HG03460 (cell line): ENCODE results near the gene MADCAM1.

Experiments
- ATAC-seq: cut with Tn5 transposase; IDR thresholded peaks from one replicate; pipeline ENCODE4 v1.9.1; 2021; ENCODE audit not compliant: unreplicated experiment

The MADCAM1 gene

DNA sequence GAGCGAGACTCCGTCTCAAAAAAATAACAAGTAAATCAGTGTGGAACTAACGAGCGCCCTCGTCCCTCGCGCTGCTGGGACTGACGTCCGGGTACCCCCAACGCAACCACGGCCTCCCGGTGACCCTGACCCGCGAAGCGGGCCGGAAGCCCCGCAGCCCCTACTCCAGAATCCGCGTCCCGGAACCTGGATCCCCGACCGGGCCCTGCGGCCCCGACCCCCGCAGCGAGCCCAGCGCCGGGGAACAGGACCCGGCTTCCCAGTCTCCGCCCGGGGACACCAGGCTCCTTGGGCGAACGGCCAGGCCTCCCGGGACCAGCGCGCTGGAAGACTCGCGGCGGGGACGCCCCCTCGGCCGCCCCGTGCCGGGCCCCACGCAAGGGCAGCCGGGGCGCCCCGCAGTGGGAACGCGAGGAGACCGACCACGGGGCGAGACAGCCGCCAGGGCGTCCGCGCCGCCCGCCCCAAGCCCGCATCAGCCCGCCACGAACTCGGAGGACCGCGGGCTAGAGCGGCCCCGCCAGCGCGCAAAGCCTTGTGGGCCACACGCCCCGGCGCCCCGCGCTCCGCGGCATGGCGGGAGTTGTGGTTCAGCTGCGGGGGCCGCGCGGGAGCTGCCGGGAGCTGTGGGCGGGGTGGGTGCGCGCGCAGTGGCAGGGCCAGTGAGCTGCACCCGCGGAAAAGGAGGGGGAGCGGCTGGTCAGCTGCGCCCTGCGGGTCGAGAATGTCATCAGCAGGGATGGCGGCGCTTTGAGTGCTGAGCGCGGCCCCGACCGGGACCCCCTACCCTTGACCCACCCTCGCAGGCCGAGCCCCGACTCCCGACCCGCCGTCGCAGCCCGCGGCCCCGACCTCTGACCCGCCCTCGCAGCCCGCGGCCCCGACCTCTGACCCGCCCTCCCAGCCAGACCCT is 7.5 kb upstream of the MADCAM1 start:
- ATAC-seq, result peak; percentile 75

GRCh38 chr19:489418-490196 is 6.7 kb upstream of the MADCAM1 start:
- ATAC-seq, result no peak

- ATAC-seq, result no peak
Observed at GRCh38 chr19:491146-491741, 5.0 kb upstream of the MADCAM1 start.

GRCh38 chr19:492091-492531 is 4.2 kb upstream of the MADCAM1 start:
- no peak for ATAC-seq

DNA sequence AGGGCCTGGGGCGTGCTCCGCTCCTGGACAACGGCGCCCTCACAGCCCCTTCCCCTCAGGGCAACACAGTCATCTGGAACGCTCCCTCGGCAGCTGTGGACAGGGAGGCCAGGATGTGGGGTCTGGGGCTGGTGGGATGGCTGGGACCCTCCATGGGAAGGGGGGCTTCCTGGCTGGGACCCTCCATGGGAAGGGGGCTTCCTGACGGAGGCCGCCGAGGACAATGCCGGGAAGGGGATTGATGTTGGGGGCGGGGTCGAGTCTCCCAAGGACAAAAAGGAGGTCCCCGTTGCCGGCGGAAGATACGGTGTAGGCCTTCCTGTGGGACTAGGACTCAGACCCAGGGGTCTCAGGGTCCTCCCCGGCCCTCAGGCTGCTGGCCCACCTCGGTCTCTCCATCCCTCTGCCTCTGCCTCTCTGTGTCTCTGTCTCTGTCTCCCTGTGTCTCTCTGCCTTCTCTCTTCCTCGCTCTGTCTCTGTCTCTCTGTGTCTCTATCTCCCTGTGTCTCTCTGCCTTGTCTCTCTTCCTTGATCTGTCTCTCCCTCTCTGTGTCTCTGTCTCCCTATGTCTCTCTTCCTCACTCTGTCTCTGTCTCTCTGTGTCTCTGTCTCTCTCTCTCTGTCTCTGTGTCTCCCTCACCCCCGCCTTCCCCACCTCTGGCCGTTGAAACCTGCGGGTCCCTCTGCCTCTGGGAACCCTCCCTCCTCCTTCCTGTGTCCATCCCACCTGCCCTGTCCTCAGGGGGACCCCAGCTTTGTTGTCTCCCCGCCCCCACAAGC is 2.7 kb upstream of the MADCAM1 start:
- ATAC-seq, result no peak

GRCh38 chr19:494171-495080 is 1.9 kb upstream of the MADCAM1 start:
- no peak for ATAC-seq

GRCh38 chr19:495081-495401 is 1.2 kb upstream of the MADCAM1 start:
- ATAC-seq, result no peak

DNA sequence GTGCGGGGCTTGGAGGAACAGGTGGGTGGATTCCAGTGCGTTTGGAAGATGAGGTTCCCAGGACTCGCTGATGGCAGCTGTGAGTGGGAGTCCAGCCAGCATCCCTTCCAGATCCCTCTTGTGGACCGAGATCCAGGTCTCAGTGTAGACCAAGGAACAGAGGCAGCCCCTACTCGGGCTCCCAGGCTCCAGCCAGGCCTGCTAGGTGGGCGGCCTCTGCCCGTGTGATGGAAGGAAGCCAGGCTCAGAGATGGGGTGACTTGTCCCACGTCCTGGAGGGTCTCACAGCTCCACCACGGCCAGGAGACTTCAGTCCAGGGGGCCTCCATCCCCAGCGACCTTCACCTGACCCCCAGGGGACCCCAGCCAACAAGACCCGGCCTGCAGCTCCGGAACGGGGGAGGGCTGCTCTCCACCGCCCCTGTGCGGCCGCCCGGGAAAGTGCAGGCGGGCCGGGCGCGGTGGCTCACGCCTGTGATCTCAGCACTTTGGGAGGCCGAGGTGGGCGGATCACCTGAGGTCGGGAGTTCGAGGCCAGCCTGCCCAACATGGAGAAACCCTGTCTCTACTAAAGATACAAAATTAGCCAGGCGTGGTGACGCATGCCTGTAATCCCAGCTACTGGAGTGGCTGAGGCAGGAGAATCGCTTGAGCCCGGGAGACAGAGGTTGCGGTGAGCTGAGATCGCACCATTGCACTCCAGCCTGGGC is 729 bp upstream of the MADCAM1 start:
- ATAC-seq, result no peak

GRCh38 chr19:496986-497385 is 700 bp downstream of the MADCAM1 start:
- ATAC-seq, result no peak

GRCh38 chr19:497491-497868 is 1.2 kb downstream of the MADCAM1 start:
- ATAC-seq, result no peak

DNA sequence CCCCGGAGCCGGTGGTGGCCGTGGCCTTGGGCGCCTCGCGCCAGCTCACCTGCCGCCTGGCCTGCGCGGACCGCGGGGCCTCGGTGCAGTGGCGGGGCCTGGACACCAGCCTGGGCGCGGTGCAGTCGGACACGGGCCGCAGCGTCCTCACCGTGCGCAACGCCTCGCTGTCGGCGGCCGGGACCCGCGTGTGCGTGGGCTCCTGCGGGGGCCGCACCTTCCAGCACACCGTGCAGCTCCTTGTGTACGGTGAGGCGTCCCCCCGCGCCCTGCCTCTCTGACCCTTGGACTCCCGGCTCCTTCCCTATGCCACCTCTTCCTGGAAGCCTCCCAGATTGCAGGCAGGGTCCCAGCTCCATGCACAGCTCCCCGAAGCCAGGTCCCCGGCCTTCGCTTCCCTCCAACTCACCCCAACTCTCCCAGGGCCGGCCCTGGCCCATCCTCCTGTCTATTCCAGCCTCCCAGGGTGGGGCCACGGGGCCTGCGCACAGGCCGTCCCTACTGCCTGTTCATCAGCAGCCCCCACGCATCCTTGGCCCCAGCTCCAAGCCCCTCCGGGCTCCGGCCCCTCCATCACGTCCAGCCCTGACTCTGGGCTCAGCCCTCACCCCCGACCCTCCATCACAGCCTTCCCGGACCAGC is 1.7 kb downstream of the MADCAM1 start:
- ATAC-seq, result no peak

DNA sequence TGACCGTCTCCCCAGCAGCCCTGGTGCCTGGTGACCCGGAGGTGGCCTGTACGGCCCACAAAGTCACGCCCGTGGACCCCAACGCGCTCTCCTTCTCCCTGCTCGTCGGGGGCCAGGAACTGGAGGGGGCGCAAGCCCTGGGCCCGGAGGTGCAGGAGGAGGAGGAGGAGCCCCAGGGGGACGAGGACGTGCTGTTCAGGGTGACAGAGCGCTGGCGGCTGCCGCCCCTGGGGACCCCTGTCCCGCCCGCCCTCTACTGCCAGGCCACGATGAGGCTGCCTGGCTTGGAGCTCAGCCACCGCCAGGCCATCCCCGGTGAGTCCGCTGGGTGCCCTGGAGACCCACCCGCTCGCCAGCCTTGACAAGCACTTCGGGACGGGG is 2.2 kb downstream of the MADCAM1 start:
- ATAC-seq, result no peak

DNA sequence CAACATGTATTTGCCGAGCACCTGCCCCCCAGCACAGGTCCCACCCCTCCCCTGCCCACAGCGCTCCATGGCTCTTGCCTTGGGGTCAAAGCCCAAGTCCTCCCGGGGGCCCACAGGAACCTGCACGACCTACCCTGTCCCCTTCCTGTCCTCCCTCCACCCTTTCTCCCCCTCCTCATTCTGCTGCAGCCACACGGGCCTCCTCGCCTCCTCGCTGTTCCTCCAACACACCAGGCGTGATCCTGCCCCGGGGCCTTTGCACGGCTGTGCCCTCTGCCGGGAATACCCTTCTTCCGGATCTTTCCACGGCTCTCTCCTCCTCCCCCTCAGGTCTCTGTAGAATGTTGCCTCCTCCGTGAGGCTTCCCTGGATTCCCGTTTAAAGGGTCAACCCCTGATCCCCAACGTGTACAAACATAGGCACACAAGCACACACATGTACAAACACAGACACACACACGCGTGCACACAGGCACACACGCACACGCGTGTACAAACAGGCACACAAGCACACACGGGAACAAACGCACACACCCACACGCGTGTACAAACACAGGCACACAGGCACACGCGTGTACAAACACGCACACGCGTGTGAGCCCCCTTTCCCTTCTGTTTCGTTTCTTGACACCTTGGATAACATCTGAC is 2.8 kb downstream of the MADCAM1 start:
- ATAC-seq, result no peak

DNA sequence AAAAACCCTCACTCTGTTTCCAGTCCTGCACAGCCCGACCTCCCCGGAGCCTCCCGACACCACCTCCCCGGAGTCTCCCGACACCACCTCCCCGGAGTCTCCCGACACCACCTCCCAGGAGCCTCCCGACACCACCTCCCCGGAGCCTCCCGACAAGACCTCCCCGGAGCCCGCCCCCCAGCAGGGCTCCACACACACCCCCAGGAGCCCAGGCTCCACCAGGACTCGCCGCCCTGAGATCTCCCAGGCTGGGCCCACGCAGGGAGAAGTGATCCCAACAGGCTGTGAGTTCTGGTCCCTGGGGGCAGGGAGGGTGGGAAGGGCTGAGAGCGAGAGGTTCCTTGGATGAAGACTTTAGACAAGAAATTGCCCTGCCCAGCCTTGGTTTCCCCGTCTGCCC is 5.4 kb downstream of the MADCAM1 start:
- no peak for ATAC-seq

DNA sequence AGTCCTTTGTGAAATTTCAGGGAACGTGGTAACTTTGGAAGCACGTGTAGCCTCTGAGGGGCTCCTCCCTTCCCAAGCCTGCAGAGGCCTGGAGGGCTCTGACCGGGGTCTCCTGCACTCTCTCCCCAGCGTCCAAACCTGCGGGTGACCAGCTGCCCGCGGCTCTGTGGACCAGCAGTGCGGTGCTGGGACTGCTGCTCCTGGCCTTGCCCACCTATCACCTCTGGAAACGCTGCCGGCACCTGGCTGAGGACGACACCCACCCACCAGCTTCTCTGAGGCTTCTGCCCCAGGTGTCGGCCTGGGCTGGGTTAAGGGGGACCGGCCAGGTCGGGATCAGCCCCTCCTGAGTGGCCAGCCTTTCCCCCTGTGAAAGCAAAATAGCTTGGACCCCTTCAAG is 8.3 kb downstream of the MADCAM1 start:
- ATAC-seq, result no peak

GRCh38 chr19:506404-507285 is 10.4 kb downstream of the MADCAM1 start:
- peak; percentile 58 for ATAC-seq
